CD14-positive monocyte (primary cell): ENCODE data around the gene IGF2BP1. TPM values are rescaled to one million over a fixed set of nuclear protein-coding genes. Genes with fewer than 3 reads are reported as not detected.

Experiments used
- DNase-seq, 3 donors: peaks; one replicate each; pipeline ENCODE4 v3.0.0-alpha.2; 2011 to 2022
- H2AFZ ChIP-seq: 2 replicates; pipeline ENCODE4 v1.6.0; 2012; ENCODE audit warnings: mild to moderate bottlenecking, low read depth, low read length, inconsistent platforms; ENCODE audit not compliant: insufficient read depth, poor library complexity, severe bottlenecking
- H3K27ac ChIP-seq, 2 donors: 1 replicate in 1 of 2; 2 replicates in 1 of 2; pipeline ENCODE4 v1.5.1; 2012 to 2013; ENCODE audit warnings: low read length in 2 of 2, control low read depth in 1 of 2, inconsistent platforms in 1 of 2, low read depth in 1 of 2, mild to moderate bottlenecking in 1 of 2
- H3K27me3 ChIP-seq, 2 donors: one replicate each; pipeline versions ENCODE4 v1.6.0 to v1.6.1; 2011 to 2013; ENCODE audit warnings: low read length in 2 of 2; ENCODE audit not compliant: control insufficient read depth in 2 of 2, insufficient read depth in 2 of 2
- H3K36me3 ChIP-seq, 2 donors: replicated peaks in 1 of 2; 1 replicate in 1 of 2; 2 replicates in 1 of 2; pipeline versions ENCODE4 v1.5.1 to v1.6.1; 2012 to 2013; ENCODE audit warnings: low read length in 2 of 2, control low read depth in 1 of 2, inconsistent platforms in 1 of 2, mild to moderate bottlenecking in 1 of 2; ENCODE audit not compliant: insufficient read depth in 2 of 2, control insufficient read depth in 1 of 2
- H3K4me1 ChIP-seq, 2 donors: 1 replicate in 1 of 2; 2 replicates in 1 of 2; pipeline versions ENCODE4 v1.5.1 to v1.6.1; 2012 to 2013; ENCODE audit warnings: low read length in 2 of 2, control low read depth in 1 of 2, inconsistent platforms in 1 of 2, mild to moderate bottlenecking in 1 of 2, moderate library complexity in 1 of 2; ENCODE audit not compliant: insufficient read depth in 2 of 2, control insufficient read depth in 1 of 2
- H3K4me2 ChIP-seq: replicated peaks from 2 replicates; pipeline ENCODE3; 2012; ENCODE audit warnings: low read length, moderate library complexity, mild to moderate bottlenecking; ENCODE audit not compliant: poor library complexity, severe bottlenecking; ENCODE audit errors: extremely low read depth
- H3K4me3 ChIP-seq, 3 experiments: fragments of 200-600 bp in 1 of 3; sonication (generic) in 1 of 3; replicated peaks in 1 of 3; 1 replicate in 2 of 3; 2 replicates in 1 of 3; pipeline ENCODE4 v1.5.1; 2011 to 2013; ENCODE audit warnings: low read length in 3 of 3, mild to moderate bottlenecking in 3 of 3, control low read depth in 2 of 3, low read depth in 2 of 3, inconsistent platforms in 1 of 3, moderate library complexity in 1 of 3
- H3K79me2 ChIP-seq: 2 replicates; pipeline ENCODE4 v1.6.0; 2012; ENCODE audit warnings: mild to moderate bottlenecking, control low read depth, inconsistent platforms, low read length, moderate library complexity; ENCODE audit not compliant: insufficient read depth
- H3K9ac ChIP-seq: 2 replicates; pipeline ENCODE4 v1.6.0; 2017; ENCODE audit warnings: low read length, mild to moderate bottlenecking; ENCODE audit not compliant: insufficient read depth, poor library complexity, severe bottlenecking
- H3K9me3 ChIP-seq, 2 donors: replicated peaks in 1 of 2; 1 replicate in 1 of 2; 2 replicates in 1 of 2; pipeline versions ENCODE4 v1.5.1 to v1.6.1; 2012 to 2013; ENCODE audit warnings: low read length in 2 of 2, control low read depth in 1 of 2; ENCODE audit not compliant: control insufficient read depth in 1 of 2, insufficient read depth in 1 of 2
- H4K20me1 ChIP-seq: 2 replicates; pipeline ENCODE4 v1.6.0; 2012; ENCODE audit warnings: mild to moderate bottlenecking, low read length, control low read depth, moderate library complexity; ENCODE audit not compliant: insufficient read depth
- H3K27ac Mint-ChIP-seq, 7 donors: one replicate each; pipeline ENCODE4 v1.8.0; 2020; ENCODE audit warnings: mild to moderate bottlenecking in 7 of 7, mixed read lengths in 7 of 7, moderate library complexity in 6 of 7, inconsistent platforms in 2 of 7
- H3K27me3 Mint-ChIP-seq, 3 donors: one replicate each; pipeline ENCODE4 v1.8.0; 2021 to 2022; ENCODE audit warnings: low read depth in 3 of 3, mild to moderate bottlenecking in 3 of 3, mixed read lengths in 3 of 3, moderate library complexity in 3 of 3, inconsistent platforms in 1 of 3
- H3K36me3 Mint-ChIP-seq, 2 donors: one replicate each; pipeline ENCODE4 v1.8.0; 2020; ENCODE audit warnings: mixed read lengths in 2 of 2, inconsistent platforms in 1 of 2, mild to moderate bottlenecking in 1 of 2
- H3K4me1 Mint-ChIP-seq: one replicate; pipeline ENCODE4 v1.8.0; 2020; ENCODE audit warnings: mild to moderate bottlenecking, mixed read lengths
- H3K4me3 Mint-ChIP-seq, 2 donors: one replicate each; pipeline ENCODE4 v1.8.0; 2020; ENCODE audit warnings: mild to moderate bottlenecking in 2 of 2, mixed read lengths in 2 of 2, moderate library complexity in 1 of 2
- H3K9me3 Mint-ChIP-seq, 7 donors: one replicate each; pipeline ENCODE4 v1.8.0; 2020 to 2022; ENCODE audit warnings: mixed read lengths in 7 of 7, mild to moderate bottlenecking in 6 of 7, moderate library complexity in 6 of 7, inconsistent platforms in 2 of 7
- WGBS: methylation state at CpG from one replicate; pipeline ENCODE4 v1.1.5; 2013; ENCODE audit warnings: missing lambda C conversion rate; ENCODE audit not compliant: insufficient coverage; 5-methylcytosine and 5-hydroxymethylcytosine counted together
- intact Hi-C, 2 donors: fragments of 100-400 bp; cut with micrococcal nuclease; formaldehyde crosslinking; loops; one replicate each; pipeline versions ENCODE4 v1.15.0 to v1.15.1; 2023
- polyA plus RNA-seq, 3 donors: library from polyadenylated mRNA; depleted of rRNA in 1 of 3; unstranded in 2 of 3; stranded (reverse) in 1 of 3; fragments of 300-500 nt in 2 of 3; fragments of >200 nt in 1 of 3; fragmentation: Illumina TruSeq in 2 of 3; gene quantifications; 1 replicate in 2 of 3; 2 replicates in 1 of 3; pipeline ENCODE4 v1.2.3, GENCODE V29; 2012 to 2021
- TF ChIP-seq, protein P1 (sequence below): fragments of 200-600 bp; IDR thresholded peaks from one replicate; pipeline ENCODE4 v1.8.0; 2022; ENCODE audit warnings: antibody characterized with exemption, mild to moderate bottlenecking

Gene IGF2BP1
- polyA plus RNA-seq, 3 donors = not detected

DNA sequence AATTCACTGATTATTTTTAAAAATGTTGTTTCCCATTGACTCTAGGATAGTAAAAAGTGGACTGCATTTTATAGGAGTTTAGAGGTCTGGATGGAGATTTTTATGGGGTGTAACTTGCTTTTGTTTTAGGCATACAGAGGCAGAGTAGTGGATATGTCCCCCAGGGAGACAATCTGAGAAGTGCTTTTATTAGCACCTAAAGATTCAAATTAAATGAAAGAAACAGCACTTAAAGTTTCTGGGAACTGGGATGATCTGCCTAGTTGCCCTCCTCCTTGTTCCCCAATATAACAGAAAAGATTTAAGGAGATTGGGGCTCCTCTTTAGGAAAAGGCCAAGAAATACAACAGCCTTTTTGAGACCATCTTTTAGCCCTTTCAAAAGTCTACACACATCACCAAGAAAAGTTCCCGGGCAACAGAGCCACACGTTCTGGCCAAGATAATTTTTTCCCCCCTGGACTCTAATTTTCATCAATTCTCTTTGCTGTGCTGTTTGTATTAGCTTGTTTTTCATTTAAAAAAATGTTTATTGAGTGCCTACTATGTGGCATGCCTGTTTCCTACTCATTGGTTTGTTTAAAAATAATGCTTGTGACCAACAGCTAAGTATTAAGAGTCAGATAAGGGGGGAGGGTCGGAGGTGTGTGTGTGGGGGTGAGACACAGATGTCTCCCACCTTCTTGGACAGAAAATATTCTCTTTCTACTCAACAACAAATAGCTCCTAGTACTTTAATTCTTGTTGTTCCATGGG, 2.5 kb upstream of the IGF2BP1 start:
- H3K4me3 Mint-ChIP-seq = peak overlapping the region in 1 of 2 donors; percentile 76
- Histone ChIP-seq H3K4me1 (peaks cover 24 to 30% of the 10 kb centered on the region in 2 donors), H3K36me3 (no peaks in the 10 kb centered on the region), H3K4me2 (no peak overlapping the region), H3K9me3 (peaks cover 5 to 7% of the 10 kb centered on the region in 2 donors), H3K4me3 (no peak overlapping the region), H4K20me1 (no peaks in the 10 kb centered on the region), H3K27ac (no peak overlapping the region), H3K27me3 (peaks cover 89 to 99% of the 10 kb centered on the region in 2 donors), H2AFZ (no peak overlapping the region), H3K9ac (no peak overlapping the region), H3K79me2 (no peaks in the 10 kb centered on the region)
- intact Hi-C loops = no loop called here
- WGBS = no CpG with 5 or more reads among the region's 3 CpGs
- H3K9me3 Mint-ChIP-seq = peaks cover 0 to 27% (median 19%) of the 10 kb centered on the region in 7 donors
- no peak for DNase-seq
- H3K27ac Mint-ChIP-seq = no peak overlapping the region
- H3K4me1 Mint-ChIP-seq = peaks cover 24% of the 10 kb centered on the region
- H3K27me3 Mint-ChIP-seq = peaks cover 80 to 90% (median 89%) of the 10 kb centered on the region in 3 donors
- TF ChIP-seq, protein P1, sequence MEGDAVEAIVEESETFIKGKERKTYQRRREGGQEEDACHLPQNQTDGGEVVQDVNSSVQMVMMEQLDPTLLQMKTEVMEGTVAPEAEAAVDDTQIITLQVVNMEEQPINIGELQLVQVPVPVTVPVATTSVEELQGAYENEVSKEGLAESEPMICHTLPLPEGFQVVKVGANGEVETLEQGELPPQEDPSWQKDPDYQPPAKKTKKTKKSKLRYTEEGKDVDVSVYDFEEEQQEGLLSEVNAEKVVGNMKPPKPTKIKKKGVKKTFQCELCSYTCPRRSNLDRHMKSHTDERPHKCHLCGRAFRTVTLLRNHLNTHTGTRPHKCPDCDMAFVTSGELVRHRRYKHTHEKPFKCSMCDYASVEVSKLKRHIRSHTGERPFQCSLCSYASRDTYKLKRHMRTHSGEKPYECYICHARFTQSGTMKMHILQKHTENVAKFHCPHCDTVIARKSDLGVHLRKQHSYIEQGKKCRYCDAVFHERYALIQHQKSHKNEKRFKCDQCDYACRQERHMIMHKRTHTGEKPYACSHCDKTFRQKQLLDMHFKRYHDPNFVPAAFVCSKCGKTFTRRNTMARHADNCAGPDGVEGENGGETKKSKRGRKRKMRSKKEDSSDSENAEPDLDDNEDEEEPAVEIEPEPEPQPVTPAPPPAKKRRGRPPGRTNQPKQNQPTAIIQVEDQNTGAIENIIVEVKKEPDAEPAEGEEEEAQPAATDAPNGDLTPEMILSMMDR = no peak
- peaks cover 3 to 10% of the 10 kb centered on the region in 2 donors for H3K36me3 Mint-ChIP-seq

- H3K4me1 ChIP-seq = peaks cover 24 to 30% of the 10 kb centered on the region in 2 donors
- no peaks in the 10 kb centered on the region for H4K20me1 ChIP-seq
- Mint-ChIP-seq H3K9me3 (peaks cover 0 to 27% (median 19%) of the 10 kb centered on the region in 7 donors), H3K4me1 (peaks cover 24% of the 10 kb centered on the region), H3K27ac (no peak overlapping the region), H3K36me3 (peaks cover 3 to 10% of the 10 kb centered on the region in 2 donors), H3K4me3 (peak overlapping the region in 1 of 2 donors; percentile 73), H3K27me3 (peaks cover 81 to 91% (median 91%) of the 10 kb centered on the region in 3 donors)
- no peak overlapping the region for H3K4me3 ChIP-seq
- TF ChIP-seq, protein P1 = no peak
- peak in 1 of 3 donors; percentile 6 for DNase-seq
- peaks cover 89 to 99% of the 10 kb centered on the region in 2 donors for H3K27me3 ChIP-seq
- no peak overlapping the region for H3K27ac ChIP-seq
- H2AFZ ChIP-seq = no peak overlapping the region
- no peaks in the 10 kb centered on the region for H3K36me3 ChIP-seq
- no peak overlapping the region for H3K4me2 ChIP-seq
- H3K79me2 ChIP-seq = no peaks in the 10 kb centered on the region
- WGBS = 2% methylated on average over 27 of the region's 46 CpGs
- intact Hi-C loops = no loop called here
- H3K9ac ChIP-seq = no peak overlapping the region
- peaks cover 5 to 7% of the 10 kb centered on the region in 2 donors for H3K9me3 ChIP-seq
Observed at GRCh38 chr17:48995304-48995973, 1.7 kb upstream of the IGF2BP1 start.
